Endothelial cell of umbilical vein (primary cell): ENCODE measurements around the gene LARGE1.

ENCODE experiments used
- EZH2 ChIP-seq: IDR thresholded peaks from 2 replicates; pipeline ENCODE4 v1.6.1; 2012; ENCODE audit warnings: borderline replicate concordance, low read depth, mild to moderate bottlenecking, moderate library complexity, low read length, inconsistent platforms; ENCODE audit not compliant: severe bottlenecking
- POLR2A ChIP-seq: IDR thresholded peaks from 2 replicates; pipeline ENCODE4 v1.6.1; 2012; ENCODE audit warnings: low read depth, mild to moderate bottlenecking, control low read depth, low read length
- TF ChIP-seq, protein P1 (sequence below), 2 donors: IDR thresholded peaks; 1 replicate in 1 of 2; 2 replicates in 1 of 2; pipeline ENCODE4 v1.5.1; 2011; ENCODE audit warnings: low read length in 2 of 2, mild to moderate bottlenecking in 2 of 2, moderate library complexity in 2 of 2, control low read depth in 1 of 2, inconsistent platforms in 1 of 2, low read depth in 1 of 2; ENCODE audit not compliant: insufficient read depth in 1 of 2; ENCODE audit errors: extremely low read depth in 1 of 2
- TF ChIP-seq, protein P2 (sequence below): IDR thresholded peaks from 2 replicates; pipeline ENCODE4 v1.6.1; 2011; ENCODE audit not compliant: insufficient read depth, insufficient read length

DNA sequence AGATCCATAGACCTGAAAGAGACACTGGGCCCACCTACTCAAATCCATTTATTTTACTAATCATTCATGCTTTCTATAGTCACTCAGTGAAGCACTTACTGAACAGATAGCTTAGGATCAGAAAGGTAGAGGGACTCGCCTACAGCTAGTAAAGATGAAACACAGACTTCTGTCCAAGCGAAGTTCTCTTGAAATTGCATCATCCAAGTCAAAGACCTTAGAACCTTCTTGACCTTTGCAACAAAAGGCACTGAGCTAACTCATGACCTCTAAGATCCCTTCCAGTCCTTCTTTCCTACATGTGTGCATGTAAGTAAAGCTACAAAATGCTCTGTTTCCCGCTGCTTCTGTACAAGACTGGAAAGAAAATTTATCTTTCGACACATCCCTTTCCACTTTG is 377.6 kb downstream of the LARGE1 start:
- TF ChIP-seq, protein P1, sequence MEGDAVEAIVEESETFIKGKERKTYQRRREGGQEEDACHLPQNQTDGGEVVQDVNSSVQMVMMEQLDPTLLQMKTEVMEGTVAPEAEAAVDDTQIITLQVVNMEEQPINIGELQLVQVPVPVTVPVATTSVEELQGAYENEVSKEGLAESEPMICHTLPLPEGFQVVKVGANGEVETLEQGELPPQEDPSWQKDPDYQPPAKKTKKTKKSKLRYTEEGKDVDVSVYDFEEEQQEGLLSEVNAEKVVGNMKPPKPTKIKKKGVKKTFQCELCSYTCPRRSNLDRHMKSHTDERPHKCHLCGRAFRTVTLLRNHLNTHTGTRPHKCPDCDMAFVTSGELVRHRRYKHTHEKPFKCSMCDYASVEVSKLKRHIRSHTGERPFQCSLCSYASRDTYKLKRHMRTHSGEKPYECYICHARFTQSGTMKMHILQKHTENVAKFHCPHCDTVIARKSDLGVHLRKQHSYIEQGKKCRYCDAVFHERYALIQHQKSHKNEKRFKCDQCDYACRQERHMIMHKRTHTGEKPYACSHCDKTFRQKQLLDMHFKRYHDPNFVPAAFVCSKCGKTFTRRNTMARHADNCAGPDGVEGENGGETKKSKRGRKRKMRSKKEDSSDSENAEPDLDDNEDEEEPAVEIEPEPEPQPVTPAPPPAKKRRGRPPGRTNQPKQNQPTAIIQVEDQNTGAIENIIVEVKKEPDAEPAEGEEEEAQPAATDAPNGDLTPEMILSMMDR (IDR thresholded peaks at IDR 0.05; ENCODE audit: extremely low read depth in 1 of 2, insufficient read depth in 1 of 2, low read depth in 1 of 2, low read length in 2 of 2), result no peak
- TF ChIP-seq, protein P2, sequence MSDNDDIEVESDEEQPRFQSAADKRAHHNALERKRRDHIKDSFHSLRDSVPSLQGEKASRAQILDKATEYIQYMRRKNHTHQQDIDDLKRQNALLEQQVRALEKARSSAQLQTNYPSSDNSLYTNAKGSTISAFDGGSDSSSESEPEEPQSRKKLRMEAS, result no peak
- TF ChIP-seq POLR2A, result no peak
- no peak for TF ChIP-seq EZH2
